RWPE2 (cell line): ENCODE results near the gene NCBP3.
"Not testable (repeated sequence)": the region's sequence is repeated elsewhere in the genome, so short reads cannot be mapped to it uniquely, and the experiment has no call there.

Experiments used
- ATAC-seq: fragments of 200-7000 bp; cut with Tn5 transposase; 3 replicates; pipeline ENCODE4 v1.9.1; 2021; ENCODE audit warnings: low read depth
- DNase-seq: peaks from one replicate; pipeline ENCODE4 v3.0.0-alpha.2; 2020; ENCODE audit warnings: low spot score
- H3K27ac ChIP-seq: fragments of 450-650 bp; 2 replicates; pipeline ENCODE4 v1.5.1; 2017; ENCODE audit warnings: mild to moderate bottlenecking; ENCODE audit not compliant: poor library complexity, severe bottlenecking
- H3K27me3 ChIP-seq: fragments of 250-450 bp; sonication (Bioruptor Pico); 2 replicates; pipeline ENCODE4 v1.5.1; 2021; ENCODE audit warnings: mild to moderate bottlenecking, moderate library complexity; ENCODE audit not compliant: insufficient read depth, poor library complexity, severe bottlenecking
- H3K36me3 ChIP-seq: fragments of 250-450 bp; sonication (Bioruptor Pico); 2 replicates; pipeline ENCODE4 v1.5.1; 2020; ENCODE audit warnings: low read depth, mild to moderate bottlenecking, moderate library complexity
- H3K4me1 ChIP-seq: fragments of 250-450 bp; sonication (Bioruptor Pico); 2 replicates; pipeline ENCODE4 v1.5.1; 2021; ENCODE audit warnings: mild to moderate bottlenecking, moderate library complexity; ENCODE audit not compliant: insufficient read depth, poor library complexity, severe bottlenecking
- H3K4me3 ChIP-seq: fragments of 250-450 bp; sonication (Bioruptor Pico); 2 replicates; pipeline ENCODE4 v1.5.1; 2021; ENCODE audit warnings: mild to moderate bottlenecking, moderate library complexity; ENCODE audit not compliant: severe bottlenecking
- H3K9me3 ChIP-seq: fragments of 250-450 bp; sonication (Bioruptor Pico); 2 replicates; pipeline ENCODE4 v1.5.1; 2021; ENCODE audit warnings: mild to moderate bottlenecking, moderate library complexity; ENCODE audit not compliant: severe bottlenecking
- CTCF ChIP-seq: fragments of 450-650 bp; IDR thresholded peaks from one replicate; pipeline ENCODE4 v1.5.1; 2017; ENCODE audit warnings: mild to moderate bottlenecking, moderate library complexity; ENCODE audit not compliant: poor library complexity, severe bottlenecking

The NCBP3 gene

GRCh38 chr17:3860939-3861700 is 15.1 kb upstream of the NCBP3 start:
- Histone ChIP-seq H3K9me3 (no peaks in the 10 kb centered on the region), H3K27ac (no peak overlapping the region), H3K4me1 (no peaks in the 10 kb centered on the region), H3K27me3 (no peaks in the 10 kb centered on the region), H3K4me3 (no peak overlapping the region), H3K36me3 (no peaks in the 10 kb centered on the region; the same call in 1 of the 2 replicates)
- DNase-seq = no peak
- ATAC-seq = no peak
- no peak for TF ChIP-seq CTCF

GRCh38 chr17:3859940-3860339 is 13.9 kb upstream of the NCBP3 start:
- no peaks in the 10 kb centered on the region for H3K9me3 ChIP-seq
- H3K4me3 ChIP-seq = no peak overlapping the region
- H3K27me3 ChIP-seq = no peaks in the 10 kb centered on the region
- TF ChIP-seq CTCF = no peak
- DNase-seq = no peak
- no peaks in the 10 kb centered on the region; the same call in 1 of the 2 replicates for H3K36me3 ChIP-seq
- H3K27ac ChIP-seq = no peak overlapping the region
- ATAC-seq = no peak
- H3K4me1 ChIP-seq = no peaks in the 10 kb centered on the region

GRCh38 chr17:3857261-3858105 is 11.4 kb upstream of the NCBP3 start:
- Histone ChIP-seq H3K9me3 (no peaks in the 10 kb centered on the region), H3K4me1 (no peaks in the 10 kb centered on the region), H3K27ac (no peak overlapping the region), H3K4me3 (no peak overlapping the region), H3K27me3 (no peaks in the 10 kb centered on the region), H3K36me3 (no peaks in the 10 kb centered on the region; the same call in 1 of the 2 replicates)
- ATAC-seq (no peak; the same call in 2 of the 3 replicates), DNase-seq (no peak)
- TF ChIP-seq CTCF = no peak

GRCh38 chr17:3854204-3854603 is 8.2 kb upstream of the NCBP3 start:
- H3K27me3 ChIP-seq, H3K4me3 ChIP-seq, H3K36me3 ChIP-seq, ATAC-seq, H3K4me1 ChIP-seq, DNase-seq, H3K9me3 ChIP-seq, H3K27ac ChIP-seq: not testable (repeated sequence)

GRCh38 chr17:3852561-3852960 is 6.5 kb upstream of the NCBP3 start:
- no peak for DNase-seq
- Histone ChIP-seq H3K27me3 (no peaks in the 10 kb centered on the region), H3K4me3 (no peak overlapping the region), H3K27ac (no peak overlapping the region), H3K9me3 (no peaks in the 10 kb centered on the region), H3K4me1 (no peaks in the 10 kb centered on the region), H3K36me3 (no peaks in the 10 kb centered on the region)
- no peak for TF ChIP-seq CTCF
- ATAC-seq = no peak
